Activated naive CD8-positive, alpha-beta T cell (primary cell): Measurements from ENCODE around the gene ASTN2.

Experiments used
- H3K27ac Mint-ChIP-seq: one replicate; pipeline ENCODE4 v1.8.0; 2021; ENCODE audit warnings: mixed read lengths
- H3K27me3 Mint-ChIP-seq: one replicate; pipeline ENCODE4 v1.8.0; 2021; ENCODE audit warnings: mixed read lengths
- H3K36me3 Mint-ChIP-seq: one replicate; pipeline ENCODE4 v1.8.0; 2021; ENCODE audit warnings: mixed read lengths
- H3K4me1 Mint-ChIP-seq: one replicate; pipeline ENCODE4 v1.8.0; 2021; ENCODE audit warnings: low read depth, mixed read lengths
- H3K4me3 Mint-ChIP-seq: one replicate; pipeline ENCODE4 v1.8.0; 2021; ENCODE audit warnings: mild to moderate bottlenecking, mixed read lengths
- H3K9me3 Mint-ChIP-seq: one replicate; pipeline ENCODE4 v1.8.0; 2021; ENCODE audit warnings: low read depth, mixed read lengths

The ASTN2 gene

DNA sequence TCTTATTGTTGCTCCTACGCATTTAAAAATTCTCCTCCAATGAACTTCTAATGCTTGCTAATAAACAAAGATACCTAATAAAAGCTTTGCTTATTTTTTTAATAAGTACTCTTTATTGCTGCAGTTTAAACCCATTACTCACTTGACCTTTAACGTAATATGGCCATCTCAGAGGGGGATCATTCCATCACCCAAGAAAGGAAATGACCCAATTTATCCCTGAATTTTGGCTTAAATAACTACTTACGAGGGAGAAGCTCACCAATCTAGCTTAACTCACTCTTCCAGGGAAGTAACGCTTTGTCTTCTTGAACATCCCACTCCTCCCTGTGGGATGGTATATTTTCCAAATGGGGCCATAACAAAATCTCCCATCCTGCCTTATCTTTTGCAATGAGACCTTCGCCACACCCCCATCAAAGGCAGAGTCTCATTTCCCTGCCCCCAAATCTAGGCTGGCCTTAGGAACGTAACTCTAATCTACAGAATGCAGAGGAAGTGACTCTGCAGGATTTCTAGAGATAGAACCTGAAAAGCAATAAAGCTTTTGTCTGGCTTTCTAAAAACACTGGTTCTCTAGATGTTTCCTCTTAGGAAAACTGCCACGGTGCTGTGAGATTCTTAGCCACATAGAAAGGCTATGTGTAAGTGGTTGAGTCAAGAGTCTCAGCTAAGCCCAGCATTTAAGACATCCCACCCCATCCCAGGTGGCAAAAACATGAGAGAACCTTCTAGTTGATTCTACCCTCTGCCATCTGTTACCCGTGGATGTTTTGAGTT lies 310.0 kb downstream of the ASTN2 start:
- no peaks in the 10 kb centered on the region for H3K27me3 Mint-ChIP-seq
- no peaks in the 10 kb centered on the region for H3K36me3 Mint-ChIP-seq
- no peak overlapping the region for H3K27ac Mint-ChIP-seq
- H3K9me3 Mint-ChIP-seq = peaks cover 9% of the 10 kb centered on the region
- no peak overlapping the region for H3K4me3 Mint-ChIP-seq
- H3K4me1 Mint-ChIP-seq = no peaks in the 10 kb centered on the region

DNA sequence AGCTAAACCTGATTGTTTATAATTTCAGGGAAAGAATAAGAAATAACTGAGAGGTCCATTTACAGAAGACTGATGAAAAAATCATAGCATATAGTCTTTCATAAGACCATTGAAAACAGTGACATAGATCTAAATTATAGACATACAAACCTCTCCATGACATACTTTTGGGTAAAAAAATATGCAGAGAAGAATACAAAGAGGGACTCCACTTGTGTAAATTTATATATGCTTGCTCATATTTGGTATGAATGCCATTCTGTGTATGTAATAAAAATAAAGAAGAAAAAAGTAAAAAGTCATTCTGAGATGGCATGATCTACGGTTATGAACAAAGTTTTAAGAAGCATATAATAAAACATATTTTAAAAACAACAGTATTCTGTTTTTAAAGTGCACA lies 310.7 kb downstream of the ASTN2 start:
- no peak overlapping the region for H3K27ac Mint-ChIP-seq
- H3K36me3 Mint-ChIP-seq = no peaks in the 10 kb centered on the region
- H3K27me3 Mint-ChIP-seq = no peaks in the 10 kb centered on the region
- H3K4me1 Mint-ChIP-seq = no peaks in the 10 kb centered on the region
- H3K9me3 Mint-ChIP-seq = peaks cover 9% of the 10 kb centered on the region
- no peak overlapping the region for H3K4me3 Mint-ChIP-seq

DNA sequence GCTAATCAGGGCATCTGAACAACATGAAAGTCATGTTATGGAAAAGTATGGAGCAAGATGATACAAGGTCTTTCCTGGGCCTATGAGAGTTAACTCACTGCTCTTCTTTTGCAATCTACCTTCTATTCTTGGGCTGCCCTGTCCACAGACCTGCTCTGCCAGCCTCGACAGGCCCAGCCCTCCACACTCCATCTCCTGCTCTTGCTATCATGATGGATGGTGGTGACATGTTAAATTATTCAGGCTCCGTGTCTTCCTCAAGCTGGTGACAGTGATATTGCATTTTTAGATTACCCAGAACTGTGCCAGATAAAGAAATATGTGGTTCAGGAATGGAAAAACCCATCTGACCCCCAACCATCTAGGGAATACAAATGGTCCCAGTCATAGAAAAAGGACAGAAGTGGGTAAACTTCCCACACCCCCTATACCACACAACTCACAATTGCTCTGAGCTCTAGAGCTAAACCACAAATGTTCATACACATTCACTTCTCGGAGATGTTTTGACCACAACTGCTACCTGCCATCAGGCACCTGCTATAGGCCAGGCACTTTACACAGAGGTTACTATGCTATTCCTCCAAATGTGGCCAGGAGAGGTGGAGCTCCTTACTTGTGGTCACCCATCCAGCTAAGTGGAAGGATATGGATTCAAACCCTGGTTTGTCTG lies 311.3 kb downstream of the ASTN2 start:
- Mint-ChIP-seq H3K36me3 (no peaks in the 10 kb centered on the region), H3K4me1 (no peaks in the 10 kb centered on the region), H3K27me3 (no peaks in the 10 kb centered on the region), H3K9me3 (peaks cover 9% of the 10 kb centered on the region), H3K4me3 (no peak overlapping the region), H3K27ac (no peak overlapping the region)

DNA sequence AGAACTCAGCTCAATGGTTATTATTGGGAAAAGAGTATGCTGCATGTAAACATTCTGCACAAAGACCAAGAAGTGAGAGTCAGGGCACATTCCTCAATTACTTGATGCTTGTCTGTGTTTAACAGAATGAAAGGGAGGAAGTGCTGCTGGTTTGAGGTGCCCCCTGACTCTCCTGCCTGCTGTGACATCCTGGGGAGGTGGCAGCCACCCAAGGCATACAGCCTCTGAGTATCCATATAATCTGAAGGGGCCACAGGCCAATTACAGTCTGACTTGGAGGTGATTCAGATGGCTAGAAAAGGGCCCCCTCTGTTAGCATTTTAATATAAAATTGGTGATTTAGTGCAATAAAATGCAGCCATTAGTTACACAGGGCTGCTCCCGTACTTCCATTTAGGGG lies 313.8 kb downstream of the ASTN2 start:
- Mint-ChIP-seq H3K27ac (no peak overlapping the region), H3K4me1 (no peaks in the 10 kb centered on the region), H3K9me3 (no peaks in the 10 kb centered on the region), H3K36me3 (no peaks in the 10 kb centered on the region), H3K4me3 (no peak overlapping the region), H3K27me3 (no peaks in the 10 kb centered on the region)

DNA sequence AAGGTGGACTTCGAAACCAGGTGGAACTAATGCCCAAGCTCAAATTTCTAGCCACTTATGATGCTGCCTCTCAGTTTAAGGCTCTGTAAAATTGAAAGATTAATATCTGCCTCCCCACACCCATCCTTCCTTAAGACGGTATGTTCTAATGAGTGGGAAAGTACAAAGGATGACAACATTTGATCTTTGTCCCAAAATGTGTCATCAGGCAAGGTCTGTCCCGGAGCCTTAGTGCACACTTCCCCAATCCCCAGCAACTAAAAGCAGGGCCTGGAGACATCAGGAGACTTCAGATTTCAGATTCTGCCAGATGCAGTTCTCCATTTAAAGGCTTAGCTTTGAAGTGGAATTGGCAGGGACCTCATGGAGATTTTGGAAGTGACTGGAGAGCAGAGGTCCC lies 316.5 kb downstream of the ASTN2 start:
- Mint-ChIP-seq H3K36me3 (no peaks in the 10 kb centered on the region), H3K27ac (no peak overlapping the region), H3K27me3 (no peaks in the 10 kb centered on the region), H3K9me3 (no peaks in the 10 kb centered on the region), H3K4me3 (no peak overlapping the region), H3K4me1 (no peaks in the 10 kb centered on the region)

DNA sequence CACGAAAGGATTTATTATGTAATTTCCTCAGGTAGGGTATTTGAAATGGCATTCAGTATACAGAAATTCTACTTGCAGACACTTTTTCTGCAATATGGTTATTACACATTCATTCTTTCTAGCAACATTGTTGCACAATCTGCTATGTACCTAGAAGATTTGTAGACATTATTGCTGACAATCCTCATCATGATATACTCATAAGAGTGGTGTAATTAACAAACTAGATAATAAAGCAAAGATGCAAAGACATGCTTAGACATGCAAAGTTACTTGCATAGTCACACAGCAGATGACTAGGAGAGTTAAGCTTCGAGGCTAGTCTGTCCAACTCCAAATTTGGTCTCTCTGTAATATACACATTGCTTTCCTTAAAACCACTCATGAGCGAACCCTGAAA lies 317.1 kb downstream of the ASTN2 start:
- Mint-ChIP-seq H3K27me3 (no peaks in the 10 kb centered on the region), H3K9me3 (no peaks in the 10 kb centered on the region), H3K4me3 (no peak overlapping the region), H3K36me3 (no peaks in the 10 kb centered on the region), H3K27ac (no peak overlapping the region), H3K4me1 (no peaks in the 10 kb centered on the region)

DNA sequence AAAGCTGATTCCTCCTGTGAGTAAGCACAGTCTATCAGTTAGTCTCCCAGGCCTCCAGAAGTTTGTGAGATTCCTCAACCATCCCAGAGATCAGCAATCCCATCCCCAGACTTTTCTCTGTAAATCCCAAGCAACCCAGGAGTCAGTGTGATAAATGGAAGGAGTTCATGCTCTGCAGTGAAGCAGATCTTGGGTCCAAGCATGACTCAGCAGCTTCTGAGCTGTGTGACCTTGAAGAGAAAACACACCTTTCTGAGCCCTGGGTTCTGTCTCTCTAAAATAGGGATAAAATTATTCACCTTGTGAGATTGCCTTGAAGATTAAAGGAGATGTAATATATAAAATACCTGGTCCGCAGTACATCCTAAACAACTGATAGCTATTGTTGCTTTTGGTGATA lies 318.7 kb downstream of the ASTN2 start:
- Mint-ChIP-seq H3K4me3 (no peak overlapping the region), H3K27ac (no peak overlapping the region), H3K4me1 (no peaks in the 10 kb centered on the region), H3K36me3 (no peaks in the 10 kb centered on the region), H3K9me3 (no peaks in the 10 kb centered on the region), H3K27me3 (no peaks in the 10 kb centered on the region)

DNA sequence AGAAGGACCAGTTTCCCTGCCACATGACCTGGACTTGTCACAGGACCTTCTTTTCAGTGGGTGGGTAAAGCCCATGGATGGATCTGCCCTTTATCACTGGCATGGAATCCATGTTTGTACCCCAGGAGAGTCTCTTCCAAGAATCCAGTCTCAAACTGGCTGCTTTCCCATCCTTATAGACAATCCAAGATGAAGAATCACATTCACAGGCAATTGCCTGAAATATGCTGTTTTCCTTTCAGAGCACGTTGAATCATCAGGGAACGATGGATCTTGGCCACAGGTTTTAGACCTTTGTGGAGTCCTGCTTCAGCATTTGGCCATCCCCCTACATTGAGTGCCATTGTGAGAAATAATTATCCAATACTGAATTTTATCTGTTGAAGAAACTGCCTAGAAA lies 319.8 kb downstream of the ASTN2 start:
- no peaks in the 10 kb centered on the region for H3K9me3 Mint-ChIP-seq
- H3K4me3 Mint-ChIP-seq = no peak overlapping the region
- no peaks in the 10 kb centered on the region for H3K27me3 Mint-ChIP-seq
- no peaks in the 10 kb centered on the region for H3K36me3 Mint-ChIP-seq
- H3K4me1 Mint-ChIP-seq = no peaks in the 10 kb centered on the region
- H3K27ac Mint-ChIP-seq = no peak overlapping the region

DNA sequence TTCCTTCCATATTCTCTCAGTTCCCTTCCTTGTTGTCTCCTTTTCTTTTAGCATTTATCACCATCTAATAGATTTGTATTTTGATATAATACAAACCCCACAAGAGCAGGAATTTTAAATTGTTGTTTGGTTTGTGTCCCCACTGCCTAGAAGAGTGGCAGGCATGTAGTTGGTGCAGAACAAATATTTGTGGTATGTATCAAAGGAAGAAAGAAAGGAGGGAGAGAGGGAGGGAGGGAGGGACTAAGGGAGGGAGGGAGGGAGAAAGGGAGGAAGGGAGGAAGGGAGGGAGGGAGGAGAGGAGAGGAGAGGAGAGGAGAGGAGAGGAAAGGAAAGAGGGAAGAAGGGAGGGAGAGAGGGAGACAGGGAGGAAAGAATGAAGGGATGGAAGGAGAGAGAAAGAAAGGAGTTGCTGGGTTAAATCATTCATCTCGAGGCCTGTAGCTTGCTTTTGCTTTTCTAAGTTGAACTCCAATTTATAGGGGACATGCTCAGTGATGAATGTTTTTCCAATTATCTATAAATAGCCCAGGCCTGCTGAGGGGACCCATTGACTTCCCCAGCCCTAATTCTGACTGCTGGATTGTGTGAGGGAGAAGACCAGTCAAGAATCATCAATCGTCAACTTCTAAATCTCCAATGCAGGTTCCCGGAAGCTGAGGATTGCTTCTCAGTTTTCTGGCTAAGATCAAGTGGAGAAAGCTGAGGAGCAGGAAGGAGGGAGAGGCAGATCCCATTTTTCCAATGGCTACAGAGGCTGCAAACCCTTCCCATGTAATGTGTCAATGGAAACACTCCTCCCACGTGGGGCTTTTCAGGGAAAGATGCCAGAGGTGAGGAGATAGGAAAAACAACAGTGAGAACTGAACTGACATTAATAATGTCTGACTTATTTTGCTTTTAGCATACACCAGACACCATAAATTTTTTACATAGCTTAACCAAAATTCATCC lies 320.7 kb downstream of the ASTN2 start:
- Mint-ChIP-seq H3K4me1 (no peaks in the 10 kb centered on the region), H3K27me3 (no peaks in the 10 kb centered on the region), H3K9me3 (no peaks in the 10 kb centered on the region), H3K27ac (no peak overlapping the region), H3K36me3 (no peaks in the 10 kb centered on the region), H3K4me3 (no peak overlapping the region)

DNA sequence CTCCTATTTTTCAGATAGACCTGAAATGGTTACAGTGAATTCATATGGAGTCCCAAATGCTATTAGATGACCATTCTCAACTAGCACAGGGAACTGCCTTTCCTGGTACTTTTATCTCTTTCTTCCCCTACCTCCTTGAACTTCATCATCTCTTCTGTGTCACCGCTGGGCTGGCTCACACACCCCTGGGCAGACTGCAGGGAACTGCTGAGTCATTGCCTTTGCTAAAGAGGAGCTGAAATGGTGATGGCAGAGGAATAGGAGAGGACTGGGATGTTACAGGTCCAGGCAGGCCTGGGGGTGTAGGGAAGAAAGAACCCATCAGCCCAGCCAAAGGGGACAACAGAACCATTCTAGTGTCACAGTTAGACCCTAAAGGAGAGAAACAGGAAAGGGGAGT lies 322.3 kb downstream of the ASTN2 start:
- Mint-ChIP-seq H3K27ac (no peak overlapping the region), H3K27me3 (no peaks in the 10 kb centered on the region), H3K4me1 (no peaks in the 10 kb centered on the region), H3K4me3 (no peak overlapping the region), H3K9me3 (no peaks in the 10 kb centered on the region), H3K36me3 (no peaks in the 10 kb centered on the region)

DNA sequence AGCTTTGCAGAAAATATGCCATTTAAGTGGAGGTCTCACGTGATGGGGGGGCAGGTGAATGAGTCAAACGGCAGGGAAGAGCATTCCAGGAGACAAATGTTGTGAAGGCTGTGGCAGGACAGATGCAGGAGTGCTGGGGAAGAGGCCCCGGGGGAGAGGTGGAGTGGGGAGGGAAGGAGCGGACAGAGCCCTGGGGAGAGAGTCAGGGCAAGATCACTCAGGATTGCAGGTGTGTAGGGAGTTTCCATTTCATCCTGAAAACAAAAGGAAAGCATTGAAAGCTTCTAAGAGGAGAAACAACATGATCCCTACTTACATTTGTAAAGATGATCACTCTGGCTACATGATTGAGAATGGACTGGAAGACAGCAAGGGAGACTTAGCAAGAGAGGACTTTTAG lies 323.3 kb downstream of the ASTN2 start:
- no peak overlapping the region for H3K4me3 Mint-ChIP-seq
- no peak overlapping the region for H3K27ac Mint-ChIP-seq
- H3K9me3 Mint-ChIP-seq = no peaks in the 10 kb centered on the region
- H3K27me3 Mint-ChIP-seq = no peaks in the 10 kb centered on the region
- no peaks in the 10 kb centered on the region for H3K36me3 Mint-ChIP-seq
- no peaks in the 10 kb centered on the region for H3K4me1 Mint-ChIP-seq

DNA sequence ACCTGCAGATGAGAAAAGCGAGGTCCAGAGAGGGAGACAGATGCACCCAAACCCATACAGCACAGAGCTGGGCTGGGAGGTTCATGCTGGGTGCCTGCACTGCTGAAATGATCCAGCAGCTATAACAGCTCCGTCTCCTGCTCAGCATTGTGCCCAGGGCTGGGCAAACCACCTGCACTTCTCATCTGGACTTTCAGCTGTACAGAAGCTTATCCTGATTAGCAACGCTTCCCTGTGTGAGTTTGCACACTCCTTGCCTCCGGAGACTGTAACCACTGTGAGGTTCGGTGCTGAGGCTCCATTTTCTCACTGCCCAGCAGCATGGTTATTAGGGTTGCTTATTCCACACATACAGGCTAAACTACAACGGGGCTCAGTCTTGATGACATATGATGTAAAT lies 326.1 kb downstream of the ASTN2 start:
- H3K27me3 Mint-ChIP-seq = no peaks in the 10 kb centered on the region
- no peaks in the 10 kb centered on the region for H3K4me1 Mint-ChIP-seq
- no peak overlapping the region for H3K4me3 Mint-ChIP-seq
- no peaks in the 10 kb centered on the region for H3K9me3 Mint-ChIP-seq
- no peak overlapping the region for H3K27ac Mint-ChIP-seq
- no peaks in the 10 kb centered on the region for H3K36me3 Mint-ChIP-seq

DNA sequence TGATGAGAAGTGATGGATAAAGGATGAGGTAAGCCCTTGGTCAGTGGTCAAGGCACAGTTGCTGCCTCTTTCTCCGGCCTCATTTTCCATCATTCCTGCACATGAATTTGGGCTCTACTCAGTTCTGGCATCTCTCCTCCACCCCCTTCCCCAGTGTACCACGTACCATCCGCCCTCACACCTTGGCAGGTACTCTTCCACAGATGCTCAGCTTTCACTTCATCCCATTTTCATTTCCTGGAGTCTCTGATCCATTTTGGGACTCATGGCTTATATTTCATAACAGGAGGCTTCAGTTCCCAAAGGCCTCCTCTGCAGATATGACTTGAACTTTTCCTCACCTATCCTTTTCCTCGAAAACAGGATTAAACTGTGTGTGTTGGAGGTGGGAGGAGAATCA lies 326.7 kb downstream of the ASTN2 start:
- Mint-ChIP-seq H3K4me1 (no peaks in the 10 kb centered on the region), H3K4me3 (no peak overlapping the region), H3K27ac (no peak overlapping the region), H3K36me3 (no peaks in the 10 kb centered on the region), H3K9me3 (no peaks in the 10 kb centered on the region), H3K27me3 (no peaks in the 10 kb centered on the region)

DNA sequence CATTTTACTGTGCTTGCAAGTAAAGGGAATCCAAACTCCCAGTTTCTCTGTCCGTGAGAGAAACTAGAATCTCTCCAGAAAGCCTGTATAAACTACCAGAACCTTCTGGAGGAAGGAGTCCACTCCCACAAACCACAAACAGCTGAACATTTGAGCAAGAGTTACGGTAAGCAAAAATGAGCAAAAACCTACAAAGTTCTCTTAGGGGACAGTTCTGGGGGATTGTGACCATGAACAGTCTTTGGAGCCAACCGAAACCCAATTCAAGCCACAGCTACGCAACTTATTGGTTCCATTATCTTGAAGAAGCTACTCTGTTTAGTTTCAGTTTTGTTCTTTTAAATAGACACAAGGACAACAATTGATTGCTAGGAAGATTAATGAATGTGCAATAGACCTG lies 330.6 kb downstream of the ASTN2 start:
- no peaks in the 10 kb centered on the region for H3K9me3 Mint-ChIP-seq
- H3K36me3 Mint-ChIP-seq = no peaks in the 10 kb centered on the region
- H3K4me1 Mint-ChIP-seq = no peaks in the 10 kb centered on the region
- no peaks in the 10 kb centered on the region for H3K27me3 Mint-ChIP-seq
- no peak overlapping the region for H3K27ac Mint-ChIP-seq
- H3K4me3 Mint-ChIP-seq = no peak overlapping the region

DNA sequence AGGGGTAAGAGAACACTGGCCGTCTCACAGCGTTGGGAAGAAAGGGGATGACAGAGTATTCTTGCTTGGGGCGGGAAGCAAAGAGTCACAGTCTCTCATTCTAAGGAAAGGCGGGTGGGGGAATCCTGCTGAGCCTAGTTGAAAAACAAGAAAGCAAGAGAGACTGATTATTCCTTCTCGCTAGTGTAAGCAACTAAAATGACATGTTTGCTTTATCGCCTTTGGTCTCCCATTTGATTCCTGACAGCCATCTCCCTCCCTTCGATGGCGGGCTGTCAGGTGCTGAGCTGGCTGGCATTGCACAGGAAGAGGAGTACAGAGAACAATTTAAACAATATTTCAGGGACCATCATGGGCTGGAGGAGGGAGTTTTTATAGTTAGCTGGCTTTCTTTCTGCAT lies 331.3 kb downstream of the ASTN2 start:
- Mint-ChIP-seq H3K4me1 (no peaks in the 10 kb centered on the region), H3K27ac (no peak overlapping the region), H3K4me3 (no peak overlapping the region), H3K36me3 (no peaks in the 10 kb centered on the region), H3K27me3 (no peaks in the 10 kb centered on the region), H3K9me3 (no peaks in the 10 kb centered on the region)
